Brain microvascular endothelial cell (primary cell): ENCODE data around the gene GALNTL6.

Experiments used
- DNase-seq: peaks from one replicate; pipeline ENCODE4 v3.0.0-alpha.2; 2020
- H3K27ac ChIP-seq: fragments of 250-450 bp; sonication (Bioruptor Pico); 2 replicates; pipeline ENCODE4 v1.5.1; 2020; ENCODE audit warnings: mild to moderate bottlenecking, moderate library complexity
- H3K27me3 ChIP-seq: fragments of 250-450 bp; sonication (Bioruptor Pico); replicated peaks from 2 replicates; pipeline ENCODE4 v1.5.1; 2020; ENCODE audit warnings: mild to moderate bottlenecking
- H3K36me3 ChIP-seq: fragments of 250-450 bp; sonication (Bioruptor Pico); replicated peaks from 2 replicates; pipeline ENCODE4 v1.5.1; 2020; ENCODE audit warnings: mild to moderate bottlenecking
- H3K4me3 ChIP-seq: 2 replicates; pipeline ENCODE4 v1.5.1; 2011; ENCODE audit warnings: low read depth, mild to moderate bottlenecking, control low read depth, low read length, moderate library complexity
- CTCF ChIP-seq: IDR thresholded peaks from 2 replicates; pipeline ENCODE4 v1.5.1; 2011; ENCODE audit warnings: low read depth, mild to moderate bottlenecking, moderate library complexity, low read length, control low read depth, inconsistent platforms; ENCODE audit errors: missing control alignments
- in situ Hi-C: cut with HindIII; loops from 2 replicates; pipeline ENCODE4 v1.10.0; 2017; ENCODE audit warnings: low sequenced_read_pairs, low pct_ligation_motif_present

GALNTL6 gene

GRCh38 chr4:173076903-173077634, 1263.9 kb downstream of the GALNTL6 start:
- no peak overlapping the region for H3K27ac ChIP-seq
- no peaks in the 10 kb centered on the region for H3K36me3 ChIP-seq
- TF ChIP-seq CTCF, result no peak
- DNase-seq, result no peak
- no peaks in the 10 kb centered on the region for H3K27me3 ChIP-seq
- in situ Hi-C loops, result no loop called here
- H3K4me3 ChIP-seq, result no peak overlapping the region

GRCh38 chr4:173088144-173088543, 1274.9 kb downstream of the GALNTL6 start:
- DNase-seq, result no peak
- TF ChIP-seq CTCF, result no peak
- no peaks in the 10 kb centered on the region for H3K27me3 ChIP-seq
- in situ Hi-C loops, result no loop called here
- H3K4me3 ChIP-seq, result no peak overlapping the region
- no peaks in the 10 kb centered on the region for H3K36me3 ChIP-seq
- H3K27ac ChIP-seq, result no peak overlapping the region
